Measurements from ENCODE around the gene PPP1R12B. TPM values are rescaled to one million over a fixed set of nuclear protein-coding genes. Genes with fewer than 3 reads are reported as not detected.

Gene PPP1R12B
- total RNA-seq (7.5 TPM), polyA plus RNA-seq (8.2 TPM)
- long read RNA-seq, donor 1, partial matches to known transcripts, result 8 of 8 reads
- long read RNA-seq, donor 1, other reads (novel, unspliced or antisense), result 0 of 8 reads
- long read RNA-seq, donor 2, partial matches to known transcripts, result 84 of 86 reads
- long read RNA-seq, donor 2, other reads (novel, unspliced or antisense), result 0 of 86 reads
- long read RNA-seq, donor 3, result 0 reads
- long read RNA-seq, donor 4, partial matches to known transcripts, result 0 of 1 reads
- long read RNA-seq, donor 4, other reads (novel, unspliced or antisense), result 0 of 1 reads
- long read RNA-seq, donor 5, partial matches to known transcripts, result 12 of 13 reads
- long read RNA-seq, donor 5, other reads (novel, unspliced or antisense), result 0 of 13 reads
- long read RNA-seq, donor 6, partial matches to known transcripts, result 22 of 23 reads
- long read RNA-seq, donor 6, other reads (novel, unspliced or antisense), result 0 of 23 reads
- long read RNA-seq, donor 7, result 0 reads
- long read RNA-seq, donor 8, result 0 reads
- long read RNA-seq, donor 9, result 0 reads
- long read RNA-seq, donor 10, partial matches to known transcripts, result 0 of 2 reads
- long read RNA-seq, donor 10, other reads (novel, unspliced or antisense), result 0 of 2 reads

- WGBS, result under 1% methylated on average over 60 of the region's 60 CpGs
- peak within 1 kb of the TSS; percentile 88 to 95 for H3K27ac ChIP-seq (ENCODE audit: low read depth in 1 of 2, low read length in 1 of 2)
- H3K9me3 ChIP-seq (ENCODE audit: control insufficient read depth in 2 of 2, insufficient read depth in 1 of 2, low read length in 1 of 2), result no peaks in the 10 kb centered on the region
- H3K4me1 ChIP-seq (ENCODE audit: control insufficient read depth in 2 of 2, insufficient read depth in 2 of 2, low read length in 2 of 2), result no peaks in the 10 kb centered on the region
- H3K36me3 ChIP-seq (ENCODE audit: control insufficient read depth in 2 of 2, insufficient read depth in 2 of 2, low read length in 1 of 2), result no peaks in the 10 kb centered on the region
- peak within 1 kb of the TSS; percentile 85 to 95 for H3K4me3 ChIP-seq (ENCODE audit: low read length in 2 of 2)
- DNase-seq (ENCODE audit: low read depth in 6 of 9, low spot score in 9 of 9), result peak; percentile 85 to 97 (median 92)
- no peaks in the 10 kb centered on the region for H3K27me3 ChIP-seq (ENCODE audit: control insufficient read depth in 2 of 2, insufficient read depth in 1 of 2, low read length in 1 of 2)
Measured at GRCh38 chr1:202348509-202349205, at the start of gene PPP1R12B. PPP1R12B (plus strand) TSS chr1:202348699; CDS start chr1:202348852, 153 bp downstream.

GRCh38 chr1:202302166-202302565 lies 46.3 kb upstream of the PPP1R12B start:
- Histone ChIP-seq H3K27ac (ENCODE audit: low read depth in 1 of 2, low read length in 1 of 2) (no peak overlapping the region), H3K36me3 (ENCODE audit: control insufficient read depth in 2 of 2, insufficient read depth in 2 of 2, low read length in 1 of 2) (no peaks in the 10 kb centered on the region), H3K4me3 (ENCODE audit: low read length in 2 of 2) (no peak overlapping the region), H3K9me3 (ENCODE audit: control insufficient read depth in 2 of 2, insufficient read depth in 1 of 2, low read length in 1 of 2) (no peaks in the 10 kb centered on the region), H3K4me1 (ENCODE audit: control insufficient read depth in 2 of 2, insufficient read depth in 2 of 2, low read length in 2 of 2) (no peaks in the 10 kb centered on the region), H3K27me3 (ENCODE audit: control insufficient read depth in 2 of 2, insufficient read depth in 1 of 2, low read length in 1 of 2) (peaks cover 0 to 14% of the 10 kb centered on the region in 2 donors)
- 97% methylated on average over 9 of the region's 9 CpGs for WGBS
- DNase-seq (ENCODE audit: low read depth in 6 of 9, low spot score in 9 of 9), result no peak

- Histone ChIP-seq H3K4me3 (ENCODE audit: low read length in 2 of 2) (no peak overlapping the region), H3K4me1 (ENCODE audit: control insufficient read depth in 2 of 2, insufficient read depth in 2 of 2, low read length in 2 of 2) (no peaks in the 10 kb centered on the region), H3K9me3 (ENCODE audit: control insufficient read depth in 2 of 2, insufficient read depth in 1 of 2, low read length in 1 of 2) (no peaks in the 10 kb centered on the region), H3K27me3 (ENCODE audit: control insufficient read depth in 2 of 2, insufficient read depth in 1 of 2, low read length in 1 of 2) (peaks cover 0 to 18% of the 10 kb centered on the region in 2 donors), H3K27ac (ENCODE audit: low read depth in 1 of 2, low read length in 1 of 2) (no peak overlapping the region), H3K36me3 (ENCODE audit: control insufficient read depth in 2 of 2, insufficient read depth in 2 of 2, low read length in 1 of 2) (no peaks in the 10 kb centered on the region)
- WGBS, result 97% methylated on average over 9 of the region's 9 CpGs
- DNase-seq (ENCODE audit: low read depth in 6 of 9, low spot score in 9 of 9), result no peak
Measured at GRCh38 chr1:202304375-202304774, 44.1 kb upstream of the PPP1R12B start.

- Histone ChIP-seq H3K36me3 (ENCODE audit: control insufficient read depth in 2 of 2, insufficient read depth in 2 of 2, low read length in 1 of 2) (no peaks in the 10 kb centered on the region), H3K27me3 (ENCODE audit: control insufficient read depth in 2 of 2, insufficient read depth in 1 of 2, low read length in 1 of 2) (peaks cover 0 to 17% of the 10 kb centered on the region in 2 donors), H3K4me1 (ENCODE audit: control insufficient read depth in 2 of 2, insufficient read depth in 2 of 2, low read length in 2 of 2) (no peaks in the 10 kb centered on the region), H3K9me3 (ENCODE audit: control insufficient read depth in 2 of 2, insufficient read depth in 1 of 2, low read length in 1 of 2) (no peaks in the 10 kb centered on the region), H3K4me3 (ENCODE audit: low read length in 2 of 2) (no peak overlapping the region), H3K27ac (ENCODE audit: low read depth in 1 of 2, low read length in 1 of 2) (no peak overlapping the region)
- DNase-seq (ENCODE audit: low read depth in 6 of 9, low spot score in 9 of 9), result no peak
- WGBS, result 74% methylated on average over 1 of the region's 1 CpG
Measured at GRCh38 chr1:202305168-202305567, 43.3 kb upstream of the PPP1R12B start.

GRCh38 chr1:202306535-202307345 lies 41.8 kb upstream of the PPP1R12B start:
- Histone ChIP-seq H3K36me3 (ENCODE audit: control insufficient read depth in 2 of 2, insufficient read depth in 2 of 2, low read length in 1 of 2) (no peaks in the 10 kb centered on the region), H3K4me1 (ENCODE audit: control insufficient read depth in 2 of 2, insufficient read depth in 2 of 2, low read length in 2 of 2) (no peaks in the 10 kb centered on the region), H3K27ac (ENCODE audit: low read depth in 1 of 2, low read length in 1 of 2) (no peak overlapping the region), H3K9me3 (ENCODE audit: control insufficient read depth in 2 of 2, insufficient read depth in 1 of 2, low read length in 1 of 2) (no peaks in the 10 kb centered on the region), H3K4me3 (ENCODE audit: low read length in 2 of 2) (no peak overlapping the region), H3K27me3 (ENCODE audit: control insufficient read depth in 2 of 2, insufficient read depth in 1 of 2, low read length in 1 of 2) (peaks cover 0 to 21% of the 10 kb centered on the region in 2 donors)
- 93% methylated on average over 9 of the region's 9 CpGs for WGBS
- DNase-seq (ENCODE audit: low read depth in 6 of 9, low spot score in 9 of 9), result no peak

GRCh38 chr1:202310071-202310725 lies 38.3 kb upstream of the PPP1R12B start:
- no peak overlapping the region for H3K4me3 ChIP-seq (ENCODE audit: low read length in 2 of 2)
- H3K4me1 ChIP-seq (ENCODE audit: control insufficient read depth in 2 of 2, insufficient read depth in 2 of 2, low read length in 2 of 2), result peaks cover 0 to 4% of the 10 kb centered on the region in 2 donors
- H3K27me3 ChIP-seq (ENCODE audit: control insufficient read depth in 2 of 2, insufficient read depth in 1 of 2, low read length in 1 of 2), result peaks cover 0 to 29% of the 10 kb centered on the region in 2 donors
- H3K9me3 ChIP-seq (ENCODE audit: control insufficient read depth in 2 of 2, insufficient read depth in 1 of 2, low read length in 1 of 2), result no peaks in the 10 kb centered on the region
- no peaks in the 10 kb centered on the region for H3K36me3 ChIP-seq (ENCODE audit: control insufficient read depth in 2 of 2, insufficient read depth in 2 of 2, low read length in 1 of 2)
- no peak for DNase-seq (ENCODE audit: low read depth in 6 of 9, low spot score in 9 of 9)
- no peak overlapping the region for H3K27ac ChIP-seq (ENCODE audit: low read depth in 1 of 2, low read length in 1 of 2)

- Histone ChIP-seq H3K36me3 (ENCODE audit: control insufficient read depth in 2 of 2, insufficient read depth in 2 of 2, low read length in 1 of 2) (no peaks in the 10 kb centered on the region), H3K4me1 (ENCODE audit: control insufficient read depth in 2 of 2, insufficient read depth in 2 of 2, low read length in 2 of 2) (peaks cover 0 to 4% of the 10 kb centered on the region in 2 donors), H3K4me3 (ENCODE audit: low read length in 2 of 2) (no peak overlapping the region), H3K9me3 (ENCODE audit: control insufficient read depth in 2 of 2, insufficient read depth in 1 of 2, low read length in 1 of 2) (no peaks in the 10 kb centered on the region), H3K27me3 (ENCODE audit: control insufficient read depth in 2 of 2, insufficient read depth in 1 of 2, low read length in 1 of 2) (peaks cover 0 to 29% of the 10 kb centered on the region in 2 donors), H3K27ac (ENCODE audit: low read depth in 1 of 2, low read length in 1 of 2) (no peak overlapping the region)
- 98% methylated on average over 3 of the region's 3 CpGs for WGBS
- DNase-seq (ENCODE audit: low read depth in 6 of 9, low spot score in 9 of 9), result no peak
Measured at GRCh38 chr1:202310746-202311145, 37.8 kb upstream of the PPP1R12B start.

GRCh38 chr1:202311875-202312635 lies 36.4 kb upstream of the PPP1R12B start:
- Histone ChIP-seq H3K27me3 (ENCODE audit: control insufficient read depth in 2 of 2, insufficient read depth in 1 of 2, low read length in 1 of 2) (peaks cover 0 to 25% of the 10 kb centered on the region in 2 donors), H3K27ac (ENCODE audit: low read depth in 1 of 2, low read length in 1 of 2) (no peak overlapping the region), H3K9me3 (ENCODE audit: control insufficient read depth in 2 of 2, insufficient read depth in 1 of 2, low read length in 1 of 2) (no peaks in the 10 kb centered on the region), H3K4me1 (ENCODE audit: control insufficient read depth in 2 of 2, insufficient read depth in 2 of 2, low read length in 2 of 2) (peaks cover 0 to 4% of the 10 kb centered on the region in 2 donors), H3K36me3 (ENCODE audit: control insufficient read depth in 2 of 2, insufficient read depth in 2 of 2, low read length in 1 of 2) (no peaks in the 10 kb centered on the region), H3K4me3 (ENCODE audit: low read length in 2 of 2) (no peak overlapping the region)
- DNase-seq (ENCODE audit: low read depth in 6 of 9, low spot score in 9 of 9), result no peak
- 13% methylated on average over 14 of the region's 14 CpGs for WGBS

Measured in thymus (tissue), 14 donors.